GM12864 (cell line): ENCODE data around the gene AKR1C3.
"Not testable (repeated sequence)": the region's sequence is repeated elsewhere in the genome, so short reads cannot be mapped to it uniquely, and the experiment has no call there.

ENCODE experiments used
- DNase-seq: peaks from one replicate; pipeline ENCODE4 v3.0.0-alpha.2; 2011; ENCODE audit warnings: low read depth
- H3K4me3 ChIP-seq: 2 replicates; pipeline ENCODE4 v1.5.1; 2011; ENCODE audit warnings: mild to moderate bottlenecking, low read depth, low read length, control low read depth
- CTCF ChIP-seq: IDR thresholded peaks from 2 replicates; pipeline ENCODE4 v1.5.1; 2011; ENCODE audit warnings: low read depth, mild to moderate bottlenecking, moderate library complexity, low read length, control low read depth, inconsistent platforms; ENCODE audit errors: missing control alignments

Gene AKR1C3

GRCh38 chr10:5117026-5117425 is 22.8 kb downstream of the AKR1C3 start:
- no peak for DNase-seq
- H3K4me3 ChIP-seq, result no peak overlapping the region
- no peak for TF ChIP-seq CTCF

- H3K4me3 ChIP-seq, DNase-seq: not testable (repeated sequence)
These were observed 25.8 kb downstream of the AKR1C3 start for GRCh38 chr10:5119997-5120396.

DNA sequence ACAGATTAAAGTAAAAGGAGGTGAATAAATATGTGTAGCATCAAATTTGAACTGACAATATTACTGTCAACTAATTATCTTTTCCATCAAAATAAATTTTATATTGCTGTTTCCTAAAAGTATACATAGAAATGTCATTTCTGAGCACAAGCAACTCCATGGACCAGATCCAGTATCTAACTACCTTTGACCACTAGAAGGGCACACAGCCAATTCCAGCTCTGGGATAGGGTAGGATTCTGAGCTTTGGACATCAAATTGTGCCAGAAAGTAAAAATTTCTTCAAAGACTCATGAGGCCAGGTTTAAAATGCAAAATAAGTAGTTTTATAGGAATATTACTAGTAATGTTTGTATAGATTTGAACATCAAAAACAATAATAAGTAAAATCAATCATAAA is 29.7 kb downstream of the AKR1C3 start:
- TF ChIP-seq CTCF, result no peak

DNA sequence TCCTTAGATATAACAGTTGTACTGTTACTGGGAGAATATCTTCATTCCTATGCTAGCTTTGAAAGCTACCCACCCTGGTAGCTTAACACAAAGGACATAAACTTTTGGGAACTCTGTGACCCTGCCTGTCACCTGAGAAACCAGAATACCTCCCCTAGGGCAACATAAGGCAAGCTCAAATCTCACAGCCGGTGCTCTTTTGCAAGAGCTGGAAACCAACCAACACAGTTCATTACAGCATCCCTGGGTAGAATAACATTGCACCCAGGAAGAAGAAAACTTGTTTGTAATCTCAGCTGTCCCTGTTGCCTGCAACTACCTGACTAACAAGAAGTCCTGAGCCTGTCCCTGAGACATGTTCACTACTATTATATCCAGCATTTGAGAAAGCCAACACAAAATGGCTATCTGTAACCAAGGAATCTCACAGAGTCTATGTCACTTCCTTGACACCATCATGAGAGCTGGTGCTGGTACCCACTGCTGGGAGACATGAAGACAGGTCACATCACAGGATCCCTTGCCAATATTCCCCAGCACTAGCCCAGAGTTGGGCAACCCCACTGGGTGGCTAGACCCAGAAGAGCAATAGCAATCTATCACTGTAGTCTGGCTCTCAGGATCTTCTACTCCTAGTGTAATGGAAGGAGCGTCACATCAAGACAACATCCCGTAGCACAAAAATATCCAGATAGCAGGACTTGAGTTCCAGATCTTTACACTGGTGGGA is 31.3 kb downstream of the AKR1C3 start:
- TF ChIP-seq CTCF, result no peak
- no peak for DNase-seq

More for the DNA sequence above, 29.7 kb downstream of the AKR1C3 start:
- H3K4me3 ChIP-seq, result no peak overlapping the region
- no peak for DNase-seq

DNA sequence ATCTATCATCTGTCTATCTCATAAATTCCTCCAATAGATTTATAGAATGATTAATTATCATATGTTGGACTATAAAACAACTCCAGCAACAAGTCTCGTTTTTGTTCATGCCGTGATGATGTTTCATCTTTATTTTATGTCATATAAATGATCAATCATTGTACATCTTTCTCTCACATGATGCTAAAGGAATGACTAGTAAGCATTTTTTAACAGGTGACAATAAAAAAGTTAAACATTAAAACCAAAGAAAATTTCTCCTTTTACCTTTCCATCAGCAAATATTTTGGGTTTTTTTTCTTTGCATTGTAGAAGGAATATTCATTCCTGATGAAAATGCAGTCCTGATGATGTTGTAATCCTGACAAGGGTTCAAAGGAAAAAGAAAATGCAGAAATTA is 41.4 kb downstream of the AKR1C3 start:
- no peak for TF ChIP-seq CTCF

More for the DNA sequence above, 31.3 kb downstream of the AKR1C3 start:
- no peak overlapping the region for H3K4me3 ChIP-seq

DNA sequence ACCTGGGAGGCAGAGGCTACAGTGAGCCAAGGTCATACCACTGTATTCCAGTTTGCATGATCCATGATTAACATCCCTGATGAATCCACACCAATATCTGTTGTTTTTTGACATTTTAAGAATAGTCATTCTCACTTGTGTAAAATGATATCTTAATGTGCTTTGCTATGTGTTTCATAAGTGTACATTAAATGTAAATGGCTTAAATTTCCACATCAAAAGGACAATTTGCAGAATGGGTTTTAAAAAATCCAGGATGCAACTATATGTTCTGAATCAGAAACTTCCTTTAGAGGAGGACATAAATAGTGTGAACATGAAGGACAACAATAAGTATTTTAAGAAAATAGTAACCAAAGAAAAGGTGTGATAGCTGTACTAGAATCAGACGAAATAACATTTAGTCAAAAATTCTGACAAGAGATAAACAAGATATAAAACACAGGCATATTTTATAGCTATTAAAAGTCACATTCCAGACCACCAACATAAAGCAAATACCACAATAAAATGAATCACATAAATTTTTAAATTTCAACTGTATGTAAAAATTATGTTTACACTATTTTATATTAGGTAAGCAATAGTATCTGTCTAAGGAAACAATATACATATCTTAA is 42.4 kb downstream of the AKR1C3 start:
- TF ChIP-seq CTCF, result no peak
- no peak for DNase-seq
- H3K4me3 ChIP-seq, result no peak overlapping the region

More for the DNA sequence above, 41.4 kb downstream of the AKR1C3 start:
- no peak for DNase-seq
- H3K4me3 ChIP-seq, result no peak overlapping the region

GRCh38 chr10:5137699-5138098 is 43.5 kb downstream of the AKR1C3 start:
- not testable (repeated sequence) for H3K4me3 ChIP-seq, DNase-seq

- TF ChIP-seq CTCF, result no peak
- no peak overlapping the region for H3K4me3 ChIP-seq
- no peak for DNase-seq
These were observed 48.0 kb downstream of the AKR1C3 start for GRCh38 chr10:5142199-5142598.
